ENCODE data around the gene TDRD7.

TDRD7 gene

DNA sequence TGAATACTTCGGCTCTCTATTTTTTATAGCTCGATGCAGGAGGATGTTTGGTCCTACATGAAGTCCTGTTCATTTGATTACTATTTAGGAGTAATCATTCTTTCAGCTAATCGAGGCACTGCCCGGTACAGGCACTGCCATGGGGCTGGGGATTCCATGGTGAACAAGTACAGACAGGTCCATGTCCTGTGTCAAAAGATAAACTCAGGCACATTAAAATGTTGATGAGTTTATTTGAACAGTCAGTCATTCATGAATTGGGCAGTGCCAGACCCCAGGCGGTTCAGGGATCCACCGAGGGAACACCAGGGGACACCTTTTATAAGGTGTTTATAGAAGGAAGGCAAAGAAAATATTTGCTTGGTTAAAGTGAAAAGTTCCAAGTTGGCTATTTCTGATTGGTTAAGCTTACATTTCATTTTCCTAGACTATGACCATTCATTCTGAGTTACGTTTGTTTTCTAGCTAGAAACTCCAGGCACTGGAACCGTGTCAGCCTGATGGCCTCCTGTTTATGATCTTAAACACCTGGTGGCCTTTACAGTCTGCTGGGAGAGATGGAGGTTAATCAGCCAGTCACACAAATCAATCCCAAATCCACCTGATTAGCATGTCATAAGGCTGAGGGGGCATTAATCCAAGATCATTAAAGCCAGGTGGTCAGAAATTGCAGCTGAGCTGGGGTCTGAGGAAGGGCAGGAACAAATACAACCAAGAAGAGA, 47.0 kb upstream of the TDRD7 start:
- H3K4me1 ChIP-seq (ENCODE audit: insufficient read depth, low read length, severe bottlenecking) = no peaks in the 10 kb centered on the region
- 0 out of 2 replicates have a peak, but pooled peaks cover 2% of the 10 kb centered on the region for H3K9me3 ChIP-seq (ENCODE audit: low read length)
- no peak overlapping the region for H2AFZ ChIP-seq (ENCODE audit: low read length)
- no peak overlapping the region for H3K4me3 ChIP-seq (ENCODE audit: low read depth, low read length, poor library complexity, severe bottlenecking)
- TF ChIP-seq EZH2 (IDR thresholded peaks at IDR 0.05; ENCODE audit: borderline replicate concordance, low read length) (no peak), CTCF (IDR thresholded peaks at IDR 0.05; ENCODE audit: low read length) (no peak)
- no peaks in the 10 kb centered on the region for H3K79me2 ChIP-seq (ENCODE audit: insufficient read depth, low read length)
- no peaks in the 10 kb centered on the region for H3K36me3 ChIP-seq (ENCODE audit: insufficient read depth, low read length)
- H3K9ac ChIP-seq (ENCODE audit: low read length) = no peak overlapping the region
- no peak overlapping the region for H3K4me2 ChIP-seq (ENCODE audit: low read length)
- peaks cover 3% of the 10 kb centered on the region; the same call in 1 of the 2 replicates for H3K27me3 ChIP-seq (ENCODE audit: insufficient read depth, low read length)
- H3F3A ChIP-seq (ENCODE audit: insufficient read depth, low read length) = no peaks in the 10 kb centered on the region
- no peaks in the 10 kb centered on the region for H4K20me1 ChIP-seq (ENCODE audit: insufficient read depth, low read length)
- H3K9me2 ChIP-seq (ENCODE audit: low read depth, low read length) = no peaks in the 10 kb centered on the region
- no peak overlapping the region for H3K27ac ChIP-seq (ENCODE audit: low read depth, low read length, poor library complexity, severe bottlenecking)

GRCh38 chr9:97365634-97366033, 46.3 kb upstream of the TDRD7 start:
- Histone ChIP-seq H3F3A (ENCODE audit: insufficient read depth, low read length) (no peaks in the 10 kb centered on the region), H3K36me3 (ENCODE audit: insufficient read depth, low read length) (no peaks in the 10 kb centered on the region), H3K27ac (ENCODE audit: low read depth, low read length, poor library complexity, severe bottlenecking) (no peak overlapping the region), H3K9ac (ENCODE audit: low read length) (no peak overlapping the region), H3K9me3 (ENCODE audit: low read length) (0 out of 2 replicates have a peak, but pooled peaks cover 2% of the 10 kb centered on the region), H3K79me2 (ENCODE audit: insufficient read depth, low read length) (no peaks in the 10 kb centered on the region), H3K4me2 (ENCODE audit: low read length) (no peak overlapping the region), H3K4me1 (ENCODE audit: insufficient read depth, low read length, severe bottlenecking) (no peaks in the 10 kb centered on the region), H3K9me2 (ENCODE audit: low read depth, low read length) (no peaks in the 10 kb centered on the region), H3K4me3 (ENCODE audit: low read depth, low read length, poor library complexity, severe bottlenecking) (no peak overlapping the region), H3K27me3 (ENCODE audit: insufficient read depth, low read length) (peaks cover 3% of the 10 kb centered on the region; the same call in 1 of the 2 replicates), H2AFZ (ENCODE audit: low read length) (no peak overlapping the region), H4K20me1 (ENCODE audit: insufficient read depth, low read length) (no peaks in the 10 kb centered on the region)
- no peak for TF ChIP-seq CTCF (IDR thresholded peaks at IDR 0.05; ENCODE audit: low read length)
- TF ChIP-seq EZH2 (IDR thresholded peaks at IDR 0.05; ENCODE audit: borderline replicate concordance, low read length) = no peak

GRCh38 chr9:97366476-97366875, 45.4 kb upstream of the TDRD7 start:
- H3F3A ChIP-seq (ENCODE audit: insufficient read depth, low read length) = no peaks in the 10 kb centered on the region
- H3K27me3 ChIP-seq (ENCODE audit: insufficient read depth, low read length) = peaks cover 3% of the 10 kb centered on the region; the same call in 1 of the 2 replicates
- H4K20me1 ChIP-seq (ENCODE audit: insufficient read depth, low read length) = no peaks in the 10 kb centered on the region
- 0 out of 2 replicates have a peak, but pooled peaks cover 2% of the 10 kb centered on the region for H3K9me3 ChIP-seq (ENCODE audit: low read length)
- H3K36me3 ChIP-seq (ENCODE audit: insufficient read depth, low read length) = no peaks in the 10 kb centered on the region
- no peaks in the 10 kb centered on the region for H3K4me1 ChIP-seq (ENCODE audit: insufficient read depth, low read length, severe bottlenecking)
- H3K27ac ChIP-seq (ENCODE audit: low read depth, low read length, poor library complexity, severe bottlenecking) = no peak overlapping the region
- TF ChIP-seq CTCF (IDR thresholded peaks at IDR 0.05; ENCODE audit: low read length) = no peak
- TF ChIP-seq EZH2 (IDR thresholded peaks at IDR 0.05; ENCODE audit: borderline replicate concordance, low read length) = no peak
- no peak overlapping the region for H3K9ac ChIP-seq (ENCODE audit: low read length)
- no peak overlapping the region for H3K4me2 ChIP-seq (ENCODE audit: low read length)
- no peaks in the 10 kb centered on the region for H3K79me2 ChIP-seq (ENCODE audit: insufficient read depth, low read length)
- no peak overlapping the region for H2AFZ ChIP-seq (ENCODE audit: low read length)
- no peak overlapping the region for H3K4me3 ChIP-seq (ENCODE audit: low read depth, low read length, poor library complexity, severe bottlenecking)
- H3K9me2 ChIP-seq (ENCODE audit: low read depth, low read length) = no peaks in the 10 kb centered on the region

All from OCI-LY1 (cell line).